Right cardiac atrium (tissue), 5 donors: ENCODE results near the gene CDPF1. TPM values are rescaled to one million over a fixed set of nuclear protein-coding genes. Genes with fewer than 3 reads are reported as not detected.
A peak's percentile ranks its signal among the peaks of the same experiment; 100 is the strongest.

ENCODE experiments used
- ATAC-seq, 2 donors: fragments of 200-7000 bp; cut with Tn5 transposase; one replicate each; pipeline versions ENCODE4 v1.8.0 to v1.9.1; 2020; ENCODE audit warnings: moderate library complexity in 2 of 2, mild to moderate bottlenecking in 1 of 2
- DNase-seq, 3 donors: peaks; one replicate each; pipeline ENCODE4 v3.0.0-alpha.2; 2020
- H3K27ac ChIP-seq: one replicate; pipeline ENCODE4 v1.5.1; 2013; ENCODE audit warnings: mild to moderate bottlenecking, low read length, control low read depth, moderate library complexity
- H3K27me3 ChIP-seq: one replicate; pipeline ENCODE4 v1.6.1; 2013; ENCODE audit not compliant: control insufficient read depth, insufficient read depth
- H3K4me1 ChIP-seq: one replicate; pipeline ENCODE4 v1.6.1; 2013; ENCODE audit warnings: low read length; ENCODE audit not compliant: control insufficient read depth, insufficient read depth
- H3K4me3 ChIP-seq: one replicate; pipeline ENCODE4 v1.5.1; 2013; ENCODE audit warnings: low read length, control low read depth
- H3K9me3 ChIP-seq: one replicate; pipeline ENCODE4 v1.6.1; 2013; ENCODE audit warnings: low read length; ENCODE audit not compliant: control insufficient read depth
- WGBS: extraction: QIAGEN DNeasy Blood & Tissue Kit; methylation state at CpG from one replicate; pipeline ENCODE4 v1.1.7; 2013; 5-methylcytosine and 5-hydroxymethylcytosine counted together
- intact Hi-C, 4 donors: fragments of 100-400 bp; cut with DNase I; formaldehyde crosslinking; loops; one replicate each; pipeline versions ENCODE4 v1.11.0 to v1.14.0; 2022 to 2023
- polyA plus RNA-seq: library from polyadenylated mRNA; stranded (reverse); fragments of 200-250 nt; gene quantifications from one replicate; pipeline ENCODE4 v1.2.3, GENCODE V29; 2013
- total RNA-seq, 4 donors: library from RNA; stranded (reverse); fragmentation: NEBNext Ultra II Directional; extraction: Animal tissue kit (Norgen Biotek cat#: 25700); gene quantifications; one replicate each; pipeline ENCODE4 v1.2.1, GENCODE V29; 2021
- donor health status: healthy with polysubstance abuse.
- donor health status: DM: no; HTN: yes; CAD: no.
- donor health status: DM: no; HTN: no; CAD: no.
- donor health status: DM: no; HTN: yes; CAD: no; lungs with severe emphysema.
- donor health status: DM: yes; HTN: yes; CAD: no.

The CDPF1 gene
- total and polyA plus RNA-seq, 5 donors = 8.9 to 10.5 (median 9.4) TPM

- DNase-seq (peak in 1 of 3 donors; percentile 66), ATAC-seq (peak in 1 of 2 donors; percentile 25)
- peaks cover 7% of the 10 kb centered on the region for H3K4me1 ChIP-seq
- H3K4me3 ChIP-seq = no peak overlapping the region
- intact Hi-C loops = no loop called here
- WGBS = 78% methylated on average over 18 of the region's 18 CpGs
- no peaks in the 10 kb centered on the region for H3K9me3 ChIP-seq
- H3K27me3 ChIP-seq = no peaks in the 10 kb centered on the region
- H3K27ac ChIP-seq = no peak overlapping the region
Measured at GRCh38 chr22:46198274-46198673, 51.8 kb downstream of the CDPF1 start.

- peak; percentile 47 to 88 (median 86) for DNase-seq
- Histone ChIP-seq H3K27ac (peak overlapping the region; percentile 55), H3K4me1 (peaks cover 5% of the 10 kb centered on the region), H3K27me3 (no peaks in the 10 kb centered on the region), H3K9me3 (no peaks in the 10 kb centered on the region), H3K4me3 (no peak overlapping the region)
- ATAC-seq = peak; percentile 76 to 85
- intact Hi-C loops = no loop called here
- 57% methylated on average over 8 of the region's 8 CpGs for WGBS
Measured at GRCh38 chr22:46196278-46196677, 53.8 kb downstream of the CDPF1 start.

GRCh38 chr22:46195487-46196165 lies 54.5 kb downstream of the CDPF1 start:
- WGBS = 81% methylated on average over 18 of the region's 18 CpGs
- ATAC-seq = peak; percentile 8 to 17
- no peaks in the 10 kb centered on the region for H3K27me3 ChIP-seq

More at GRCh38 chr22:46195487-46196165, 54.5 kb downstream of the CDPF1 start:
- intact Hi-C loops = no loop called here
- Histone ChIP-seq H3K4me1 (peaks cover 4% of the 10 kb centered on the region), H3K9me3 (no peaks in the 10 kb centered on the region), H3K27ac (peak overlapping the region; percentile 19), H3K4me3 (no peak overlapping the region)
- DNase-seq = peak in 1 of 3 donors; percentile 43

Other genes starting within 250 kb of the CDPF1 start
- 10 to 100 TPM; 63.6 to 85.2 (median 72.7) TPM for gene PPARA, start 99.8 kb downstream of the CDPF1 start, total RNA-seq
- gene PPARA, start 99.8 kb downstream of the CDPF1 start, polyA plus RNA-seq = 22.9 TPM
- gene PKDREJ, start 13.1 kb upstream of the CDPF1 start, total RNA-seq = under 1 TPM; 0.06 to 0.25 (median 0.10) TPM
- 0.07 TPM for gene PKDREJ, start 13.1 kb upstream of the CDPF1 start, polyA plus RNA-seq
- gene TTC38, start 17.7 kb upstream of the CDPF1 start, total RNA-seq = 10 to 100 TPM; 22.4 to 30.7 (median 27.8) TPM
- 16.6 TPM for gene TTC38, start 17.7 kb upstream of the CDPF1 start, polyA plus RNA-seq
- gene GTSE1, start 46.6 kb upstream of the CDPF1 start, total RNA-seq = 1 to 10 TPM in 3 of 4 donors, under 1 TPM in 1; 0.42 to 1.8 (median 1.2) TPM
- gene GTSE1, start 46.6 kb upstream of the CDPF1 start, polyA plus RNA-seq = 0.50 TPM
- 10 to 100 TPM; 31.5 to 48.7 (median 38.9) TPM for gene TRMU, start 85.4 kb upstream of the CDPF1 start, total RNA-seq
- 40.2 TPM for gene TRMU, start 85.4 kb upstream of the CDPF1 start, polyA plus RNA-seq